Measurements from ENCODE around the gene MRPL38. TPM values are rescaled to one million over a fixed set of nuclear protein-coding genes. Genes with fewer than 3 reads are reported as not detected.

The MRPL38 gene
- total RNA-seq, 1 donor from 2014 or later: 73.6 TPM

Other genes starting within 250 kb of the MRPL38 start
- 35.2 TPM for gene RECQL5, start 237.7 kb downstream of the MRPL38 start, total RNA-seq
- 107 TPM for gene SAP30BP, start 237.5 kb downstream of the MRPL38 start, total RNA-seq
- 469 TPM for gene ITGB4, start 183.4 kb downstream of the MRPL38 start, total RNA-seq
- 23.7 TPM for gene GALK1, start 139.7 kb downstream of the MRPL38 start, total RNA-seq
- gene UNK, start 120.1 kb downstream of the MRPL38 start, total RNA-seq: 41.4 TPM
- 30.9 TPM for gene UNC13D, start 60.5 kb downstream of the MRPL38 start, total RNA-seq
- gene WBP2, start 49.5 kb downstream of the MRPL38 start, total RNA-seq: 156 TPM
- gene TRIM47, start 26.3 kb downstream of the MRPL38 start, total RNA-seq: 50.7 TPM
- 24.7 TPM for gene TRIM65, start 7.9 kb downstream of the MRPL38 start, total RNA-seq
- gene FBF1, start 36.2 kb upstream of the MRPL38 start, total RNA-seq: 18.5 TPM
- gene ACOX1, start 74.3 kb upstream of the MRPL38 start, total RNA-seq: 64.6 TPM
- 8.1 TPM for gene TEN1, start 74.4 kb upstream of the MRPL38 start, total RNA-seq
- gene CDK3, start 96.0 kb upstream of the MRPL38 start, total RNA-seq: 5.2 TPM
- gene EVPL, start 122.4 kb upstream of the MRPL38 start, total RNA-seq: 1.2 TPM
- 65.1 TPM for gene SRP68, start 167.6 kb upstream of the MRPL38 start, total RNA-seq
- gene GALR2, start 169.9 kb upstream of the MRPL38 start, total RNA-seq: not detected
- not detected for gene ZACN, start 174.3 kb upstream of the MRPL38 start, total RNA-seq
- gene EXOC7, start 198.9 kb upstream of the MRPL38 start, total RNA-seq: 125 TPM
- 0.40 TPM for gene FOXJ1, start 236.4 kb upstream of the MRPL38 start, total RNA-seq